ENCODE results near the gene MCM5.

MCM5 gene

DNA sequence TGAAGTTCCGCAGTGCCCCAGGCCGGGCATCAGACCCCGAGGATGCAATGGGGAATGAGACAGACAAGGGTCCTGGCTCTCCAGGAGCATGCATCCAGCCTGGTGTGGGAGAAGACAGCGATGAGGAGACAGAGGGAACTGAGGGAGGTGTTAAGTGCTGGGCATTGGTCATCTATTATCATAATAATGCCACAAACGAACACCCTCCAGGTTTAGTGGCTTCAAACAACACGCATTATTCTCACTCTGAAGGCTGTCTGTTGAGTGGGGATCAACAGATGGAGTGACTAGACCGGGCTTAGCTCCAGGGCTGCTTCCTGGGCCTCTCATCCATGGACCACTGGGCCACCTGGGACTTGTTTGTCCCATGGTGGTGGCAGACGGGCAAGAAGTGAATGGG lies 48.6 kb downstream of the MCM5 start:
- peaks cover 0 to 6% of the 10 kb centered on the region in 2 donors for H3K4me1 Mint-ChIP-seq (ENCODE audit: low read depth in 2 of 2)
- no peaks in the 10 kb centered on the region for H3K9me3 Mint-ChIP-seq
- ATAC-seq (replicated peaks) (no peak), DNase-seq (no peak)
- no peaks in the 10 kb centered on the region for H3K27me3 Mint-ChIP-seq
- H3K4me3 Mint-ChIP-seq = no peak overlapping the region
- no peak overlapping the region for H3K27ac Mint-ChIP-seq
- H3K36me3 Mint-ChIP-seq (ENCODE audit: insufficient read depth) = no peaks in the 10 kb centered on the region

DNA sequence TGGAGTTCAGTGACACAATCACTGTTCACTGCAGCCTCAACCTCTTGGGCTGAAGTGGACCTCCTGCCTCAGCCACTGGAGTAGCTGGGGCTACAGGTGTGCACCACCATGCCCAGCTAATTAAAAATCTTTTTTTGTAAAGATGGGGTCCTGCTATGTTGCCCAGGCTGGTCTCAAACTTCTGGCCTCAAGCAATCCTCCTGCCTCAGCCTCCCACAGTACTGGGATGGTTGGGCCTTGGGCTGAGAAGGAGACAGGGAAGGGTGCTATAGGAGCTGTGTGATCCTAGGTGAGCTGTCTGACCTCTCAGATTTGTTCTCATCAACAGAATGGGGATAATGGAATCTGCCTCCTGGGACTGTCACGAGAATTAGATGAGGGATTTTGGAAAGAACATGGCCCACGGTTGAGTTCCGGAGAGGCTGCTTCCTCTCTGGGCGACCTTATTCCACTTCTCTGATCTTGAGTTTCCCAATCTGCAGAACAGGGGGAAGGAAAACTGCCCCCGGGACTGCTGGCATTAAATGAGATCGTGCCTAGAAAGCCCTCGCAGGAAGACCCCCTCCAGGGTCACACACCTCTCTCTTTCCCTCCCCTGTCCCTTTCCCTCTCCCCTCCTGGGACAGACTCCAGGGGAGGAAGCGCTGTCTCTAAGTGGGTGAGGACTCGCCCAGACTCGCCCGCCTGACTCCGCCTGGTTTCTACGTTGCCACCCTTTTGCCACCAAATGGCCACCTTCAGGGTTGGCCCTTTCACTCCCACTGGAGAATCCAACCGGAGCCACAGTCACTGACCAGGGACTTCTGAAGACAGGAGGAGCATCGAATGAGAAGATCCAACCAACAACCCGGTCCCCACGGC lies 50.1 kb downstream of the MCM5 start:
- Mint-ChIP-seq H3K27ac (peak overlapping the region in 1 of 2 donors; percentile 36), H3K9me3 (no peaks in the 10 kb centered on the region), H3K27me3 (no peaks in the 10 kb centered on the region), H3K36me3 (ENCODE audit: insufficient read depth) (no peaks in the 10 kb centered on the region), H3K4me3 (no peak overlapping the region), H3K4me1 (ENCODE audit: low read depth in 2 of 2) (no peaks in the 10 kb centered on the region)
- DNase-seq (no peak), ATAC-seq (replicated peaks) (no peak)

DNA sequence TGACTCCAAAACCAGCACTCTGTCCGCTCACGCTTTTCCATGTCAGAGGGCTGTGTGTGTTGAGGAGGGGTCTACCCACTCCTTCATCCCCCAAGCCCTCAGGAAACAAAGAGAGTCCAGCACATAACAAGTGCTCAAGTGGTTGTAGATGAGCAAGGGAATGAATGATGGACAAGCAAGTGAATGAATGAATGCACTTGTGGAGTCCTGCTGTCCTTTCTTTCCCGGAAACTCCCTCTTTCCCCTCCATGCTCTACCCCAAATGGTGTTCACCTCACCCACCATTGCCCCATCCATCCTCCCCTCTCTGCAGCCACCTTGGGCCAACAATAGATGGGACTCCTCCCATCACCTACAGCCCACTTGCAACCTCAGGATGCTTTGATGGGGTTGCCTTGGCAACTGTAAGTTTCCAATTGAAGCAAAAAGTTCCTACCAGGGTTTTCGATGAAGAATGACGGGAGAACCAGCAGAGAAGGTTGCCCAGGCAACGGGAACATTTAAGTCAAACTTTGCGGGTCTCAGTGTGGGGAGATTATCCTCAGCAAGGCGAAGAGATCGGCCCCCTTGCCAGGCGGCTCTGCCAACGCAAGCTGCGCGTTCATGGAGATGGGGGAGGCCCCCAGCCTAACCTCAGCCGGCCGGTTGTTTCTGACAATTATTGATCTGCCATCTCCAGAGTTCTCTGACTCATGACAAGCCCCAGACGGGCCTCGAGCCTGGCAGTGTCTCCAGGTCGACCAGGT lies 51.1 kb downstream of the MCM5 start:
- Mint-ChIP-seq H3K9me3 (no peaks in the 10 kb centered on the region), H3K4me3 (no peak overlapping the region), H3K36me3 (ENCODE audit: insufficient read depth) (no peaks in the 10 kb centered on the region), H3K4me1 (ENCODE audit: low read depth in 2 of 2) (no peaks in the 10 kb centered on the region), H3K27me3 (no peaks in the 10 kb centered on the region), H3K27ac (peak overlapping the region in 1 of 2 donors; percentile 36)
- ATAC-seq (replicated peaks) (no peak), DNase-seq (no peak)

DNA sequence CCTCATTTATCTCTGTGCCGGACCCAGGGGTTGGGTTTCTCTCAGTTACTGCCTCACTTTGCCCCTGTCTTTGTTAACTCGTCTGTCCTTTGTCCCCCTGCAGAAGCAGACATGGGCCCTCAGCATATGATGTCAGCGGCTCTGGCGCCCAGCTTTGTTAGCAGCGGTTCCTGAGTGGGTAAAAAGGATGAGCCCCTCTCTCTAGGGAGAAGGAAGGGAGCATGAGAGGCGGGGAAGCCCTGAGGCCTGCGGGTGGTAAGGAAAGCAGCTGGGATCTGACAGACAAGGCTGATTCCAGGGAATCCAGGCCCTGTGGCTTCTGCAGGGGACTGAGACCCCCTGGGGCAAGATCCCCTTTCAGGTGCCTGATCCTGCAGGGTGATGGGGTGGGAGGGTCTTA lies 51.7 kb downstream of the MCM5 start:
- H3K36me3 Mint-ChIP-seq (ENCODE audit: insufficient read depth) = no peaks in the 10 kb centered on the region
- H3K9me3 Mint-ChIP-seq = no peaks in the 10 kb centered on the region
- H3K4me1 Mint-ChIP-seq (ENCODE audit: low read depth in 2 of 2) = no peaks in the 10 kb centered on the region
- no peak overlapping the region for H3K4me3 Mint-ChIP-seq
- ATAC-seq (replicated peaks) (no peak), DNase-seq (no peak)
- H3K27ac Mint-ChIP-seq = no peak overlapping the region
- H3K27me3 Mint-ChIP-seq = no peaks in the 10 kb centered on the region

DNA sequence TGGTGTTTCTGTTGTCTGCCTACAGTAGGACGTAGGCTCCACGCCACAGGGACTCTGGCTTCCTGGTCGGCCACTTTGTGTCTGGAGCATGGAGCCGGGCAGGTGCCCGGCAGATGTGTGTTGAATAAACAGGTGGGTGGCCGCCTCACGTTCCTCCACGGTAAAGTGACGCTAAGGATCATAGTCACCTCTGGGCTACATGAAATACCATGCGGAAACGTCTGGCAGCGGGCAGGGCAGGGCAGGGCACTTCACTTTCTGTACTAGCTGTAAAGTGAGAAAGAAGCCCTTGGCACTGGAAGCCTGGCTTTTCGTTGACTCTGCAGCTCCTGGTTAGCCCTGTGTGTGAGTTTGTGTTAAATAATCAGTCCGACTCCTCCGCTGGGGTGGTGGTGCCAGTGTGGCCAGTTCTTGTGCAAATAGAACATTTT lies 52.4 kb downstream of the MCM5 start:
- DNase-seq (no peak), ATAC-seq (replicated peaks) (no peak)
- Mint-ChIP-seq H3K9me3 (no peaks in the 10 kb centered on the region), H3K27me3 (no peaks in the 10 kb centered on the region), H3K27ac (no peak overlapping the region), H3K36me3 (ENCODE audit: insufficient read depth) (no peaks in the 10 kb centered on the region), H3K4me1 (ENCODE audit: low read depth in 2 of 2) (no peaks in the 10 kb centered on the region), H3K4me3 (no peak overlapping the region)

DNA sequence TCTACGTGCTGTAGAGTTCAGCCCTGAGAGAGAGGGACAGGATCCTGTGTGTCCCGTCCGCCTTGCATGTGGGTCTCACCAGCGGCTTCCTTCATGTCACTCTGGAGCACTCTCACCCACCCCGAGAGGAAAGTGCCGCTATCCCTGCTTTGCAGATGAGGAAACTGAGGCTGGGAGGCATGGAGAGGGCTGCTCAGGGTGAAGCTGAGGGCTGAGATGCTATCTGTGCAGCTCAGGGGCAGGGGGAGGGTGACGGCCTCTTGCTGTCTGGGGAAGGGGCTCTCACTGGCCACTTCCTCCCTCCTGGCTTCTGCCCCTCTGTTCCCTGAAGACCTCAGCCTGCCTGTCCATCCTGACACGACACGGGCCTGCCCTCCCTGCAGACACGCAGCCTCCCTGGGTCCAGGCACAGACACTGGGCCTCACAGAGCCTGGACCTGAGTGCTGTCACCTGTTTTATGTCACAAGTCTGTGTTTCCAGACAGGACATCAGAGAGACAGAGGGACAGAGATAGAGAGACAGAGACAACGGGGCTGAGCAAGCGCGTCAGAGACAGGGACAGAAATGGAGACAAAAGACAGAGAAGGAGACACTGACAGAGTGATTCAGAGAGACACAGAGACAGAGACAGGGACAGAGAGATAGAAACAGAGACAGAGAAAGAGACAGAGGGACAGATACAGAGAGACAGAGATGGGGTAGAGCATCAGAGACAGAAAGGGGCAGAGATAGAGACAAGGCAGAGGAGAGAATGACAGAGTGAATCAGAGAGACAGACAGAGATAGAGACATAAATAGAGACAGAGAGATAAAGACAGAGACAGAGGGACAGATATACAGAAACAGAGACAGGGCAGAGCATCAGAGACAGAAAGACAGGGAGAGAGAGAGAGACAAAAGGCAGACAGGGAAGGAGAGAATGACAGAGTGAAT lies 53.1 kb downstream of the MCM5 start:
- H3K4me3 Mint-ChIP-seq = no peak overlapping the region

DNA sequence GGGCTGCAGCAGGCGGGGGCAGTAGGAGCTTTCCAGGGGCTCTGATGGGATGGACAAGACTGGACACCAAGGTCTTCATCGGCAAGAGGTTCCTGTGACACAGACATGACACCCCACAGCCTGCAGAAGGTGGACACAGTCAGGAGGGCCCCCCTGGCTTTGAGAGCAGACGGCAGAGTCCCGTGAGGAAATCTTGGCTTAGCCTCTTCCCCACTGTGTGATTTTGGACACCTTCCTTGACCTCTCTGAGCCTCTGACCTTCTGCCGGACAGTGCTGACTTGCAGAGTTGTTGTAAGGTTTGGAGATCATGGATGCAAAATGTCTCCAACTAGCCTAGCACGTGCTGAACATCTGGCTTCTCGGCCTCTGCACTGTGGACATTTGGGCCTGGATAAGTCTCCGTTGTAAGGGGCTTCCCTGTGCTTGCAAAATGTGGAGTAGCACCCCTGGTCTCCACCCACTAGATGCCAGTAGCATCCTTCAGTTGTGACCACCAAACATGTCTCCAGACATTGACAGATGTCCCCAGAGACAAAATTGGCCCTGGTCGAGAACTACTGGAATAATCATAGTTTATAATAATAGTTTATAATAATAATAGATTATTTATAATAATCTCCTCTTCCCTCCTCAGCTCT lies 54.6 kb downstream of the MCM5 start:
- Mint-ChIP-seq H3K36me3 (ENCODE audit: insufficient read depth) (peaks cover 2% of the 10 kb centered on the region), H3K27ac (no peak overlapping the region), H3K9me3 (no peaks in the 10 kb centered on the region), H3K27me3 (no peaks in the 10 kb centered on the region), H3K4me3 (no peak overlapping the region), H3K4me1 (ENCODE audit: low read depth in 2 of 2) (no peaks in the 10 kb centered on the region)
- DNase-seq (no peak), ATAC-seq (replicated peaks) (no peak)

More for the DNA sequence above, 53.1 kb downstream of the MCM5 start:
- peaks cover 2% of the 10 kb centered on the region for H3K36me3 Mint-ChIP-seq (ENCODE audit: insufficient read depth)
- no peaks in the 10 kb centered on the region for H3K9me3 Mint-ChIP-seq
- H3K27ac Mint-ChIP-seq = no peak overlapping the region
- no peak for DNase-seq
- ATAC-seq (replicated peaks) = no peak
- no peaks in the 10 kb centered on the region for H3K27me3 Mint-ChIP-seq
- no peaks in the 10 kb centered on the region for H3K4me1 Mint-ChIP-seq (ENCODE audit: low read depth in 2 of 2)

DNA sequence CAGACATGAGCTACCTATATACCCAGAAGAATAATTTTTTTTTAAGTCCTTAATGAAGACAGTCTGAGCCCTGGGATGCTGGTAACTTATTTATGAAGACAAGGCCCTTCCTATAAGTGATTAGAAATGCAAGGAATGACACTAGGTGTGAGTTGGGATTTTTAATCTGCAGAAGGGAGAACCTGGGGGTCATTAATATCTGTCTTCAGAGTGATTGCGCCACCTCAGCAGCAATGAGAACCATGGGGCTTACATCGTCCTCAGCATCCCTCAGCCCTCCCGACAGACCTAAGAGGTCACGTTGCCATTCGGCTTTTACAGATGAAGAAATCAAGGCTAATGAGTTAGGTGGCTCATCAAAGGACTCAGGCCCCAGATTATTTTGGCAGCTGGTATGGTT lies 55.6 kb downstream of the MCM5 start:
- no peaks in the 10 kb centered on the region for H3K27me3 Mint-ChIP-seq
- no peaks in the 10 kb centered on the region for H3K4me1 Mint-ChIP-seq (ENCODE audit: low read depth in 2 of 2)
- H3K27ac Mint-ChIP-seq = no peak overlapping the region
- DNase-seq (no peak), ATAC-seq (replicated peaks) (no peak)
- peaks cover 5% of the 10 kb centered on the region for H3K36me3 Mint-ChIP-seq (ENCODE audit: insufficient read depth)
- no peaks in the 10 kb centered on the region for H3K9me3 Mint-ChIP-seq
- no peak overlapping the region for H3K4me3 Mint-ChIP-seq

DNA sequence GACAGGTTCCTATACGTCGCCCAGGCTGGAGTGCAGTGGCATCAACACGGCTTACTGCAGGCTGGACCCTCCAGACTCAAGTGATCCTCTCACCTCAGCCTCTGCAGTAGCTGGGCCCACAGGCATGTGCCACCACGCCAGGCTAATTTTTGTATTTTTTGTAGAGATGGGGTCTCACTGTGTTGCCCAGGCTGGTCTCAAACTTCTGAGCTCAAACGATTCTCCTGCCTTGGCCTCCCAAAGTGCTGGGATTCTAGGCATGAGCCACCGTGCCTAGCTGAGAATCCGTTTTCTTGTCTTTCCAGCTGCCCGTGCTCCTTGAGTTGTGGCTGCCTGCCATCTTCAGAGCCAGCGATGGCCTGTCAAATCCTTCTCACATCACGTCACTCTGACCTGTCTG lies 56.8 kb downstream of the MCM5 start:
- DNase-seq (no peak), ATAC-seq (replicated peaks) (no peak)
- Mint-ChIP-seq H3K9me3 (no peaks in the 10 kb centered on the region), H3K36me3 (ENCODE audit: insufficient read depth) (peaks cover 5% of the 10 kb centered on the region), H3K4me1 (ENCODE audit: low read depth in 2 of 2) (no peaks in the 10 kb centered on the region), H3K4me3 (no peak overlapping the region), H3K27me3 (no peaks in the 10 kb centered on the region), H3K27ac (no peak overlapping the region)

DNA sequence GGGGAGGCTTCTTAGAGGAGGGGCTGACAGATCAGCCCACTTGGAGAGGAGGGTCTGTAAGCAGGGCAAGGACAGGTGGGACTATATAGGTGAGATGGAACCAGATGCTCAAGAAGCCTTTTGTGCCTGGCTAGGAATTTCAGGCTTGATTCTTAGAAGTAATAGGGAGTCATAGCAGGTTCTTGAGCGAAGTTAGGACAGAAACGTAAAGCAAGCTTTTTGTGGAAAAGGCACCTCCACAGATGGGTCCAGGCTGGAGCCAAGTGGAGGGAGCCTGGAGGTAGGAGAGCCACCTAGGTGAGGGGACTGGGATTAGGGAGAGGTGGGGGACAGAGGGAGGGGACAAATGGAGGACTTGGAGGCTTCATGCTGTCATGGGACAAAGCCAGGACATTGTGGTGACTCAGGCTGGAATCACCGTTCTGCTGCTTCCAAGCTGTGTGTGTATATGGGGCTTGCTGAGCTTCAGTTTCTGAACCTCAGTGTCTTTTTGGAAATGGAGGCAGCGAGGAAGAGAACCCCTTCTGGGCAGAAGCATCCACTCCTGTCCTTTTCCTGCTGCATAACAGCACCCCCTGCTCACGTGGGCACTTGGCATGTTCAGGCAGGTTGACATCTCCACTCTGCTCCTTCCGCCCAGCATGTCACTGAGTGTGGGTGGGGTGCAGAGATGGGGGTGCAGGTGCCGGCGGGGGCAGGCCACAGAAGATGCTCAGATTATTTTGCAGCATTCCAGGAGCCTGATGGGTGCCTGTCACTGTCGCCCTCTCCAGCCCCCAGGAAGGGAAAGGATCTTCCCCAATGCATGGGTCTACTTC lies 58.0 kb downstream of the MCM5 start:
- H3K9me3 Mint-ChIP-seq = no peaks in the 10 kb centered on the region

DNA sequence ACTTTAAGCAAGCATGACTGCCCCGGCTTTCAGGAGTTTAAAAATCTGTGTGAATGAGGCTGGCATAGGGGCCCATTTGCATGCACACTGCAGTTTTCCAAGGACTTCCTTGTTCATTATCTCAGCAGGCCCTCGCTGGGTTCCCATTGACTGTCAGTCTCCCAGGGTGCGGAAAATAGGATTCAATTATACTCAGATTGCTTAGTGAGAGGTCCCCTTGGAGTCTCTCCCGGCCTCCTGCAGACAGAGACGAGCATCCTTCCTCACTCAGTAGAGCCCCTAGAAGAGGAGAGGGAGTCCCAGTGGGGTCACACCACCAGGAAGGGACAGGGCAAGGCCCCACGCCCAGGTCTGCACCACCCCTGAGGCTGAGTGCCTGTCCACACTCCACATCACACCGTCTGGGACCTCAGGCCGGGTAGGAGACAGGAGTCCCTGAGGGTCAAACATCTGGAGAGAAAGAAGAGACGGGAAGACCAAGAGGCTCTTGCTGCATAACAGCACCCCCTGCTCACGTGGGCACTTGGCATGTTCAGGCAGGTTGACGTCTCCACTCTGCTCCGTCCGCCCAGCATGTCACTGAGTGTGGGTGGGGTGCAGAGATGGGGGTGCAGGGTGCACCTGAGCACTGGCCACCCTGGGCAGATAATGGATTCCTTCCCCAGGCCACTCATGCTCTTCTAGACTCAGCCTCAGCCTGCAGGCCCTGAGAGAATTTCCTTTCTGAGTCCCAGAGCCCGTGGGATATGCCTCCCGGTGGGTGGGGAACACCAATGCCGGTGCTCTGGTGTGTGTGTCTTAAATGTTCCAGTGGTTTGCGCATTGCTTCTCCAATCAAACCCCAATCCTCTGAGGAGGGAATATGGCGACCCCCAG lies 58.8 kb downstream of the MCM5 start:
- H3K4me1 Mint-ChIP-seq (ENCODE audit: low read depth in 2 of 2) = no peaks in the 10 kb centered on the region

More for the DNA sequence above, 58.0 kb downstream of the MCM5 start:
- Mint-ChIP-seq H3K27me3 (no peaks in the 10 kb centered on the region), H3K36me3 (ENCODE audit: insufficient read depth) (peaks cover 5% of the 10 kb centered on the region), H3K4me1 (ENCODE audit: low read depth in 2 of 2) (no peaks in the 10 kb centered on the region), H3K27ac (peak overlapping the region; percentile 11 to 18), H3K4me3 (no peak overlapping the region)
- DNase-seq (no peak), ATAC-seq (replicated peaks) (no peak)

More for the DNA sequence above, 58.8 kb downstream of the MCM5 start:
- H3K27me3 Mint-ChIP-seq = no peaks in the 10 kb centered on the region
- peaks cover 3 to 7% of the 10 kb centered on the region in 2 donors for H3K9me3 Mint-ChIP-seq
- no peak for ATAC-seq (replicated peaks)
- no peak overlapping the region for H3K27ac Mint-ChIP-seq
- H3K36me3 Mint-ChIP-seq (ENCODE audit: insufficient read depth) = peaks cover 5% of the 10 kb centered on the region
- H3K4me3 Mint-ChIP-seq = no peak overlapping the region
- no peak for DNase-seq

Measured in effector memory CD8-positive, alpha-beta T cell (primary cell).